Measurements from ENCODE around the gene THSD7A. TPM values are rescaled to one million over a fixed set of nuclear protein-coding genes. Genes with fewer than 3 reads are reported as not detected.
A peak's percentile ranks its signal among the peaks of the same experiment; 100 is the strongest.

THSD7A gene
- total and polyA plus RNA-seq, 2 of the 4 experiments (the other 2 are of a cell fraction), result 0.02 to 0.18 TPM

DNA sequence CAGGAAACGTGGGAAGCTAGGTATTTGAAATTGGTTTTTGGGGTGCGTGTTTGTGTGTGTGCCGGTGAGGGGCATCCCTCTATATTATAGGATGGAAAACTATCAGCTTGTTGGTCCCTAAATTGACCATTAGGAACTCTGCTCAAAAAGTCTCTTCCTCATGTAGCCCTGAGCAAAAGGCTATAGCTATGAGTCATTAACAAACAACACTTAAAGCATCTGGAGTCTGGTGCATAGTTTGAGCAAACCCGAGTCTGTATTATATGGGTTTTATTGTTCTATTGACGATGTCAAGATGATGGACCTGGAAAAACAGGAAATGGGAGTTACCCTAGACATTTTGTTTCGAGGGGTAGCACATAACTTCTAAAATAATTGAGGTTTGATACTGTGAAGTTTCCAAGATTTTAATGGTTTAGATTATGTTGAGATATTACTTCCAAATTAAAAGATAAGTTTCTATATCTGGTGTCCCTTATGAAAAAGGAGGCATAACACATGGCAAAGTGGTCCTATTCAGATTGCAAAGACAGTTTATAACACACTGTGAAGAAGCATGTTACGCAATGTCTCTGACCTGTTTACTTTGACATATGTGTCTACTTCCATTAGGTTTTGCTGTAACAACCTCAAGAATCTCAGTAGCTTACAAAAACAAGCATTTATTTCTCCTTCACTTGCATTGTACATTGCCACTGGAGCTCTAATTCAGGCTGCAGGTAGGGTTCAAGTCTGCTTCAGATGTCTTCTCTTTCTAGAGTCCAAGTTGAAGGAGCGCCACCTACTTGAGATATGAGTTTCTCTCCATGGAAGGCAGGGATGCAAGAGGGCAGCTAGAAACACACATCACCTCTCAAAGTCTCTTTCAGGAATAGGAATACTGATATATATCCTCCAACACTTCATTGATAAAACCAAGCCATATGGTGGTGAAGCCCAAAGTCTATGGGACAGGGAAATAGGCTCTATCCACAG lies 500.6 kb downstream of the THSD7A start:
- Histone ChIP-seq H2BK5ac (ENCODE audit: low read depth, low read length, poor library complexity, severe bottlenecking) (no peak overlapping the region), H3K4me3 (ENCODE audit: insufficient read depth, low read depth, low read length) (no peak overlapping the region), H3K14ac (replicated peaks; ENCODE audit: low read depth, low read length) (no peak overlapping the region), H3K27ac (ENCODE audit: insufficient read depth, low read length) (no peak overlapping the region), H4K8ac (ENCODE audit: low read depth in 2 of 2, low read length in 2 of 2) (no peak overlapping the region), H2AK5ac (ENCODE audit: low read depth, low read length) (no peak overlapping the region), H3K4ac (ENCODE audit: low read depth, low read length) (no peak overlapping the region), H3K23ac (ENCODE audit: low read depth, low read length) (no peak overlapping the region), H2AFZ (replicated peaks; ENCODE audit: low read length, poor library complexity) (no peak overlapping the region), H2AK9ac (replicated peaks; ENCODE audit: low read depth, low read length, poor library complexity) (no peak overlapping the region), H2BK15ac (ENCODE audit: low read depth, low read length) (no peak overlapping the region), H3K27me3 (ENCODE audit: control insufficient read depth, insufficient read depth, low read length) (no peaks in the 10 kb centered on the region), H4K5ac (ENCODE audit: low read depth, low read length) (no peak overlapping the region), H3K4me2 (ENCODE audit: low read depth, low read length) (no peak overlapping the region), H3K9me1 (ENCODE audit: insufficient read depth, low read length) (no peaks in the 10 kb centered on the region), H3K9ac (ENCODE audit: low read depth, low read length) (no peak overlapping the region), H2BK120ac (ENCODE audit: low read depth, low read length) (no peak overlapping the region), H3K56ac (ENCODE audit: extremely low read depth, insufficient read depth, low read length) (no peak overlapping the region), H3K18ac (ENCODE audit: low read depth, low read length) (no peak overlapping the region), H3K36me3 (ENCODE audit: control insufficient read depth, insufficient read depth, low read length) (no peaks in the 10 kb centered on the region), H4K91ac (ENCODE audit: insufficient read depth, low read depth, low read length) (no peak overlapping the region), H2BK20ac (ENCODE audit: low read depth, low read length) (no peak overlapping the region), H4K20me1 (ENCODE audit: insufficient read depth, low read length) (no peaks in the 10 kb centered on the region), H3K4me1 (ENCODE audit: control insufficient read depth, insufficient read depth, low read length) (no peaks in the 10 kb centered on the region), H3K79me1 (ENCODE audit: low read depth in 1 of 2, low read length in 2 of 2) (no peaks in the 10 kb centered on the region), H3K9me3 (ENCODE audit: control insufficient read depth, insufficient read depth, low read length) (peaks cover 1% of the 10 kb centered on the region; the same call in 1 of the 2 replicates)
- CTCF ChIA-PET, result no interaction called here
- TF ChIP-seq, protein P1, sequence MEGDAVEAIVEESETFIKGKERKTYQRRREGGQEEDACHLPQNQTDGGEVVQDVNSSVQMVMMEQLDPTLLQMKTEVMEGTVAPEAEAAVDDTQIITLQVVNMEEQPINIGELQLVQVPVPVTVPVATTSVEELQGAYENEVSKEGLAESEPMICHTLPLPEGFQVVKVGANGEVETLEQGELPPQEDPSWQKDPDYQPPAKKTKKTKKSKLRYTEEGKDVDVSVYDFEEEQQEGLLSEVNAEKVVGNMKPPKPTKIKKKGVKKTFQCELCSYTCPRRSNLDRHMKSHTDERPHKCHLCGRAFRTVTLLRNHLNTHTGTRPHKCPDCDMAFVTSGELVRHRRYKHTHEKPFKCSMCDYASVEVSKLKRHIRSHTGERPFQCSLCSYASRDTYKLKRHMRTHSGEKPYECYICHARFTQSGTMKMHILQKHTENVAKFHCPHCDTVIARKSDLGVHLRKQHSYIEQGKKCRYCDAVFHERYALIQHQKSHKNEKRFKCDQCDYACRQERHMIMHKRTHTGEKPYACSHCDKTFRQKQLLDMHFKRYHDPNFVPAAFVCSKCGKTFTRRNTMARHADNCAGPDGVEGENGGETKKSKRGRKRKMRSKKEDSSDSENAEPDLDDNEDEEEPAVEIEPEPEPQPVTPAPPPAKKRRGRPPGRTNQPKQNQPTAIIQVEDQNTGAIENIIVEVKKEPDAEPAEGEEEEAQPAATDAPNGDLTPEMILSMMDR (conservative IDR thresholded peaks at IDR 0.05; ENCODE audit: low read depth, low read length), result no peak
- TF ChIP-seq CEBPB (IDR thresholded peaks at IDR 0.05; ENCODE audit: low read depth, low read length), result peak; percentile 78
- intact Hi-C loops (cut with micrococcal nuclease), result no loop called here
- dilution Hi-C loops (cut with HindIII; ENCODE audit: low sequenced_read_pairs, unreplicated experiment), result no loop called here
- no peak for DNase-seq
- WGBS, 2 experiments (ENCODE audit: extremely low coverage in 2 of 2, insufficient read length in 1 of 2), result no CpG with 5 or more reads among the region's 8 CpGs
- POLR2A ChIA-PET (ENCODE audit: unreplicated experiment), result no interaction called here
- ATAC-seq (ENCODE audit: low read depth), result no peak
- no TSS peak for BruUV-seq (replicated peaks)
- in situ Hi-C loops (cut with MboI; ENCODE audit: low sequenced_read_pairs), result no loop called here

Measured in IMR-90 (cell line).